Measurements from ENCODE around the gene PTCD3. TPM values are rescaled to one million over a fixed set of nuclear protein-coding genes. Genes with fewer than 3 reads are reported as not detected.
A peak's percentile ranks its signal among the peaks of the same experiment; 100 is the strongest.

The PTCD3 gene
- total RNA-seq, 1 donor from 2014 or later: 113 TPM

DNA sequence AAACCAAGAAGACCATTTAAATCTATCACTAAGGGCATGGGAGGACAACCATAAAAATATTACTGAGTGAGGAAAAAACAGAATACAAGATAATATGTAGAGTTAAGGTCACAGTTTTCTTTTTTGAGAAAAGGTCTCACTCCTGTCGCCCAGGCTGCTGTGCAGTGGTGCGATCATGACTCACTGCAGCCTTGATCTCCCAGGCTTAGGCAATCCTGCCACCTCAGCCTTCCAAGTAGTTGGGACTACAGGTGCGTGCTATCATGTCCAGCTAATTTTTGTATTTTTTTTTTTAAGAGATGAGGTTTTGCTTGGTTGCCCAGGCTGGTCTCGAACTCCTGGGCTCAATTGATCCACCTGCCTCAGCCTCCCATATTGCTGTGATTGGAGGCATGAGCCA, 24.3 kb upstream of the PTCD3 start:
- no peak for DNase-seq (ENCODE audit: low read depth)

DNA sequence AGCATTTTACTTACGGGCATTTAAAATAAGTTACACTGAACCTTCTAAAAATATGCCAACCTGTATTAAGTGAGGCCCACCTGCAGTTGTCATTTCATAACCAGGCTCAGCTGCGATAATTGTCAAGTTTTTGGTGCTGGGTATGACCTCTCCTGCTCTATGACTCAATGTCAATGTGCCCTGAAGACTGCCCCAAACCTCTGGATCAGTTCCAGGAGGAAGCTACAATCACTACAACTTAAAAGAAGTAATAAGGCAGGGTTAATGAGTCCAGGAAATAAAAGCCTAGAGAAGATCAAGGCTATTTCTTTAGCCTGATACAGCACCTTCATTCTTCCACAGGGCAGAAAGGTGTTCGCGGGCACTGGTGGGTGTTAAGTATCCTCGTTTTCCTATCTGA, 23.3 kb upstream of the PTCD3 start:
- DNase-seq (ENCODE audit: low read depth): no peak

GRCh38 chr2:86087936-86088850, 17.8 kb upstream of the PTCD3 start:
- DNase-seq (ENCODE audit: low read depth): no peak

DNA sequence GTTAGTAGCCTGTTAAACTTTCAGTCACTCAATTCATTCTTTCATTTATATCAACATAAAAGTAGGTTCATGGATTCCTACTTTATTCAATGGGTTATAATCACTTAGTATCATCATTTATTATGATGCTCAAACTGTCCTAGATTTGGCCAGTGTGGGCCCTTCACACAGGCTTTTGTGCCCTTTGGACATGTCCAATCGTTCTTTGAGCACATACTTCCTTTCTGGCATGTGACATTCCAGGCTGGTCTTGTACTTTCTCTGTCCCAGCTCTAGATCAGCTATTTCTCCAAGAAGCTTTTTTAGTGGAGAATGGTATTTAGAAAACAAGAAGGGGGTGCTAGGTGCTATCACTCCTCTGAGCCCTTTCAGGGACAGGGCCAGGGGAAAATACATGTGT, 11.8 kb upstream of the PTCD3 start:
- no peak for DNase-seq (ENCODE audit: low read depth)

- DNase-seq (ENCODE audit: low read depth): peak; percentile 28
Observed at GRCh38 chr2:86097114-86097896, 8.7 kb upstream of the PTCD3 start.

DNA sequence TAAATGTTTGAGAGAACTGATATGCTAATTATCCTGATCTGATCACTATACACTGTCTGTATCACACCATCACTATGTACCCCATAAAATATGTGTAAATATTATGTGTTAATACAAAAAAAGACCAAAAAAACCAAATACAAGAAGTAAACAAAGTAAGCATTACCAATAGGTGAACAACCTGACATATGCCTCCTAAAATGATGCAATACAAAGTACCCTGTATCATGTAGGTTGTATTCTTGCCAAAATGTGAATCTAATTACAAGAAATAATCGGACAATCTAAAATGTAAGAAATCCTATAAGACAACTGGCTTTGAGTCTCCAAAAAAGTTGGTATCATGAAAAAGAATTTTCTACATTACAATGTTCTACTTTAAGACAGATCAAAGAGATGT, 8.1 kb upstream of the PTCD3 start:
- no peak for DNase-seq (ENCODE audit: low read depth)

- DNase-seq (ENCODE audit: low read depth): no peak
Observed at GRCh38 chr2:86102157-86102556, 3.9 kb upstream of the PTCD3 start.

- peak; percentile 96 for DNase-seq (ENCODE audit: low read depth)
Observed at GRCh38 chr2:86105252-86105968, 625 bp upstream of the PTCD3 start, which contains the start of gene POLR1A. TSS of gene POLR1A (minus strand) at chr2:86105886. CDS start at chr2:86105776, 110 bp downstream.

DNA sequence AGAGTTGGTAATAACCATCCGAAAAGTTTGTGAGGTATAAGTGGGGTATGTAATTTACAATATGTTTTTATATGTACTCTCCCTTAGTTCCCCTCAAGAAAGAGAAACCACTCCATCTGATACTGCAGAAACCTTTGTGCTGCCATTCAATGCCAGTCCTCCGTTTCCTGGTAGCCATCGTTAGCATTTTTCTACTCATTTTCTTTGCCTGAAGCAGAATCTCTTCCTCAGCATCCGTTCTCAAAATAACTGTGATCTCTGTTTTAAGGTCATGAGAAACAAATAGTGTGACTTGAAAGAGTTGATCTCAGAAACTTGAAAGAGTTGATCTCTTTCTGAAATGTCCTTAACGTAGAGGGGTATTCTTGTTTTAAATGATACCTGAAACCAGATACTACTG, 996 bp downstream of the PTCD3 start:
- DNase-seq (ENCODE audit: low read depth): no peak

- DNase-seq (ENCODE audit: low read depth): no peak
Observed at GRCh38 chr2:86118130-86118529, 12.1 kb downstream of the PTCD3 start.

DNA sequence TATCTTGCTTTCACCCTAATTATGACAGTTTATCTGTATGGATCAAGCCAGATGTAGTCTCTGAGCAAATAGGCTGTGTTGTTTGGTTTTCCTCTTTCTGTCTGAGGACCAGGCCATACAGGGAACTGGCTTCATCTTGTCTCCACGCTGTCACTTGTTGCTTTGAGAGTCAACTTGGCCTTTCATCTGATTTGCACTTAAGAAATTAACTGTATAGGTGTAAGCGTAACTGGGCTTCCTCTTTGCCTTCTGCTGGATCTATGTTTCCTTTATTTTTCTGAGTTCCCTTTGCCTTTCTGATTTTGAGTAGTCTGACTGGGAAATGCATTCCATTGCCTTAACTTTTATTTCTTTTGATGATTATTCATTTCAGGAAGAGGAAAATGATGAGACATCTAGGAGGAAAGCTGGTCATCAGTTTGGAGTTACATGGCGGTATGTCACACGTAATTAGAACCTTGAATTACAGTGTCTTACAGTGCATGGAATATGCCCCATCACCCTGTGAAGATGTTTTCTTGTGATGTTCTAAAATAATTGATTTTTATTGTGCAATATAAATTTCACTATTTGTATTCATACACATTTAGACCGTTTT, 17.4 kb downstream of the PTCD3 start:
- DNase-seq (ENCODE audit: low read depth): no peak

DNA sequence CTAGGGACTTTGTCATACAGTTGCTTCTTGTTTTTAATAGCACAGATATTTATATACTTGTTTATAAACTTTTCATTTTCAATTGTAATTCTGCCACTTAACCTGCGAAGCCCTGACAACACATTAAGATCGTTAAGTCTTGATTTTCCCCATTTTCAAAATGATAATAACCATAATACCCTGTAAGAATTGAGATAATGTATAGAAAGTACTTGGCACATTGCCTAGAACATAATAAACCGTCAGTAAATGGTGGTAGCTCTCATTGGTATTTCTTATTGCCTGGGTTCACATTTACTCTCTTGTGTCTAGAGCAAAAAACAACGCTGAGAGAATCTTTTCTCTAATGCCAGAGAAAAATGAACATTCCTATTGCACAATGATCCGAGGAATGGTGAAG, 18.6 kb downstream of the PTCD3 start:
- no peak for DNase-seq (ENCODE audit: low read depth)

DNA sequence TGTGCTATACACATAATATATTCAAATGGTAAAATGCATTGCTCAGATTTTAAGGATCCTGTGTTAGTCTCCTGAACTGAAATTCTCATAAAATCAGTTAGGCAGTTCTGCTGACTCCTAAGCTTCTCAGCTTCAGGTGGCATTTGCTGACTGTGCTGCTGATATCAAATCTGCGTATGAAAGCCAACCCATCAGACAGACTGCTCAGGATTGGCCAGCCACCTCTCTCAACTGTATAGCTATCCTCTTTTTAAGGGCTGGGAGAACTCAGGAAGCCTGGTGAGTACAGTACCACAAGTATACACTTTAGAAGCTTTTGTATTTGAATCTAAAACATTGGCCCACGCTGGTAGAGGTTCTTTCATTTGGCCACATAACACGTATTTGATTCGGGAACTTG, 28.7 kb downstream of the PTCD3 start:
- DNase-seq (ENCODE audit: low read depth): no peak

DNA sequence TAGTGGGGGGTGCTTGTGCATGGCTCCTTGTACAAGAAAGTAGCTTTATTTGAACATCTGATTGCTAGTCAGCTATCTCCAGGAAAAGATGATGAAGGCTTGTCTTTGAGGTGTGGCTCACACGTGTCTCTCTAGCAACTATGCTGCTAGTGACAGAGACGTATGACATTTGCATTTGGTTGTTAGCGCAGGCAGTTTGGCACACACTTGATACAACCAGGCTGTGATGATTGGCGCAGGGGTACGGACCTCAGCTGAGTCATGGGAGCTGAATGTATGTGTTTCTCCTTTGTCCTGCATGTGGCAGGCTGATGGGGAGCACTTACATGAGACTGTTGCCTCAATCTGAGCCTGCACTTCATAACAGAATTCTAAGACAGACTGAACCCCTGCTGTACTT, 29.6 kb downstream of the PTCD3 start:
- no peak for DNase-seq (ENCODE audit: low read depth)

DNA sequence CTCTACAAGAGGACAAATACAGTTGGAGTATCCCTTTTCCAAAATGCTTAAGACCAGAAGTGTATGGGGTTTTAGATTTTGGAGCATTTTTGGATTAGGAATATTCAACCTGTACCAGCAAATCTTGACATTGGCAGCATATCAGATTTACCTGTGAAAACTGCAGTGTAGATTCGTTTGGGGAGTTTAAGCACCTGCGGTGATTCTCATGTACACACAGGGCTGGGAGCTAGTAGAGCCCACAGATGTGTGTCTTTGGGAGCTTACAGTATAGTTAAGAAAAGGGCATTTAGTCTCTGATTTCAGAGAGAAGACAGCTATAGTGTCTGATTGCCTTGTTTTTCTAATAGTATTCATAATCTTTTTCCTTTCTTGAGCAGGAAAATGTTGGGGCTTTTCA, 30.1 kb downstream of the PTCD3 start:
- DNase-seq (ENCODE audit: low read depth): no peak

GRCh38 chr2:86138736-86139625, 32.9 kb downstream of the PTCD3 start:
- DNase-seq (ENCODE audit: low read depth): no peak

- DNase-seq (ENCODE audit: low read depth): no peak
Observed at GRCh38 chr2:86139981-86140380, 33.9 kb downstream of the PTCD3 start.

DNA sequence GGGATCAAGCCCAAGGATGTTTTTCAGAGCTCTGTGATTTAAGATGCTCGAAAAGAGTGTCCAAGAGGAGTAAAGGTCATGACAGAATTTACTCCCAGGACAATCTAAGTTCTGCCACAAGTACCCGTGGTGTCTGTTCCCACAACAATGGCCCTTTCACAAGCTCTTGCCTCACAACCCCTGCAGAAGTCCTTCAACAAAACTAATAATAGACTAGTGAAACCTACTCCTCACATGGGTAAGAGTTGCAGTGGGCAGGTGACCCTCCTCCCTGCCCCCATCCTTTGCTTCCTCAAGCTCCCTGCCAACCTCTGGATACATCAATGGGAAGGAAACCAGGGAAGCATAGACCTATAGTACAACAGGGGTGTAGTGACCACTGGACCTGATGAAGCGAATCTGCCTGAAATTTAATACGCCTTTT, 34.9 kb downstream of the PTCD3 start:
- DNase-seq (ENCODE audit: low read depth): peak; percentile 35

DNA sequence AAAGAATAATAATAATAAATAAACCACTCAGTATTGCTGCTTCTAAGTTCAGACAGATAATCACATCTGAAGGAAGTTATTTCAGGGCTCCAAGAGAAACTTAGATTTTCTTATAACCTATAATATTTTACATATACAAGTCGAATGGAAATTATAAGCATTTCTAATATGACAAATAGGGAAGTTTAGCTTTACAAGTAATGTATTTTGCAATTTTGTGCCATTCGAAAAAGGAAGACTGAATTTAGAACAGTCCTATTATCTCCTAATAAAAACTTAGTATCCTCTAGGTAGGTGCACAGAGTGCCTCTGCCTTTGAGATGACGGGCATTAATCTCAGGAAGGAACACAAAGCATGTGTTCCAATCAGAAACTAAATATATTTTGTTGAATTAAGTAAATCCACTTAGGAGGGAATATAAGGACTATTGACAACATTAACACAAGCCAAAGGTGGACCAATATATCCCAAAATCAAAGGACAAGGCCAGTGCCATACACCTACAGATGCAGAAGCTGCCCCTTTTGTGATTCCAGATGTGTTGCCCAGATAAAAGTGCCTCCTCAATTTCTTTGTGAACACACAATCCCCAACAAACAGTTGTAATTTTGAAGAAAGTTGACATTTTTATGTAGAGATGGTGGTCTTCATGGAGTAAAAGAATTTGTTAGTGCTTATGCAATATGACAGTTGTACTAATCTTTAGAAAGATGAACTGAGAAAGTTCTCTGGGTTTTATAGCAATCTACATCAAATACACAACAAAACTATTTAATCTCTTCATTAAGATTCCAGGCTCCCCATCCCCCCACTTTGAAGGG, 36.6 kb downstream of the PTCD3 start:
- DNase-seq (ENCODE audit: low read depth): no peak

Measured in myocyte (in vitro differentiated cells).